Measurements from ENCODE around the gene KCTD18.

The KCTD18 gene

DNA sequence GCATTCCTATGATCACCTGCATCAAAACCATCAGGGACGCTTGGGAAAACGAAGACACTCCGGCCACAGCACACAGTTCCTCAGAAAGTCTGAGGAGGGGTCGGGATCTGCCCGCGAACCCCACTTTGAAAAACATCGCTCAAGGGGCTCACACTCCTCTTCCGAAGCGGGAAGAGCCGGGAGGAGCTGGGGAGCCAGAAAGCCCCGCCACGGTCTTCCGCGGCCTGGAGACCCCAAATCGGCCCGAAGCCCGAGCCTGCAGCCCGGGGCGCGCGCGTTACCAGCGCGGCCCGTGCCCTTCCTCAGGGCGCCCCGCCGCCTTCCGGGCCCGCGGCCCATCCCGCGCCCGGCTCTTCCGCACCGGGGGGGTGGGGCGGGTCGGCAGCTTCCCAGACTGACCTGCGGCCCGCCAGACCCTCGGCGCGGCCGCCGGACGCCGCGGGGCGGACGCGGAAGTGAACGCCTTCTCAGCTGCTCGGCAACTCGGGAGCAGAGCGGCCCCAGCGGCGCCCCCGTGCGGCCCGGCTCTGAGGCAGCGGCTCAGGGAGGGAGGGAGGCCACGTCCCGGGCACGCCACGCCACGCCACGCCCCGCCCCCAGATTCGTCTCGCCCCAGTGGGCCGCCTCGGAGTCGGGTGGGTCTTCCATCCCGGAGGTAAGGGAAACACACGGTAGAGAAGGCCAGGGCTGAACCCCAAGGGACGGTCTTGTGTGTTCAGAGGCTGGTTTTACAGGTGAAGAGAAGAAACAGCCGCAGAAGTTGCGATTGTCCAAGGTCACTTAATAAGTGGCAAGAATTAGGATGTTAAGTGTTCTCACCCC is at the start of gene KCTD18:
KCTD18 (minus strand) TSS at position 457 of the 822 bp plus-strand sequence. CDS start 3,052 bp downstream, outside the sequence.
- DNase-seq: peak; percentile 94

DNA sequence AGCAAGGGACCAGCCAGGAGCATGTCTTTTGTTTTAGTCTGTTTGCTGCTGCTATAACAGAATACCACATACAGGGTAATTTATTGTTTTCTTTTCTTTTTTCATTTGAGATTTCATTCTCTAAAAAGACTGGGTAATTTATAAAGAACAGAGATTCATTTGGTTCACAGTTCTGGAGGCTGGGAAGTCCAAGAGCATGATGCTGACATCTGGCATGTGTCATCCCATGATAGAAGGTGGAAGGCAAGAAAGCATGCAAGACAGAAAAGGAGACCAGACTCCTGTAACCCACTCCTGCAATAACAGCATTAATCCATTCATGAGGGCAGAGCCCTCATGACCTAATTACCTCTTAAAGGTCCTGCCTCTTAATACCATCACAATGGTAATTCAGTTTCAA is 30.9 kb upstream of the KCTD18 start:
- no peak for DNase-seq

DNA sequence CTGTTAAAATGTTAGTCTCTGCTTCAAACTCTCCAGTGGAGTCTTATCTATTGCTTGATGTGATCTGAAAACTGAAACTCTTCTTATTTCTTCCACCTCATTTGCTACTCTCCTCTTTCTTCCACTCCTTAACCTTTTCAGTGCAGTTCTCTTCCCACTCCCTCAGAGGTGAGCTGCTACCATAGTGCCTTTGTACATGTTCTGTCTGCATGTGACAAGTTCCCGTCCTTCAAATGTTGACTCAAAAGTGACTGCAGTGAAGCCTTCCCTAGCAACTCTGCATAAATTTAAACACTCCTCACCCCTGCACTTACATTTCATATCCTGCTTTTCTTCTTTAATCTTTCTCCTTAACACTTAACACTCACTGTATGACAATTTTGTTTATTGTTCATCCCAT is 28.3 kb upstream of the KCTD18 start:
- DNase-seq: no peak

DNA sequence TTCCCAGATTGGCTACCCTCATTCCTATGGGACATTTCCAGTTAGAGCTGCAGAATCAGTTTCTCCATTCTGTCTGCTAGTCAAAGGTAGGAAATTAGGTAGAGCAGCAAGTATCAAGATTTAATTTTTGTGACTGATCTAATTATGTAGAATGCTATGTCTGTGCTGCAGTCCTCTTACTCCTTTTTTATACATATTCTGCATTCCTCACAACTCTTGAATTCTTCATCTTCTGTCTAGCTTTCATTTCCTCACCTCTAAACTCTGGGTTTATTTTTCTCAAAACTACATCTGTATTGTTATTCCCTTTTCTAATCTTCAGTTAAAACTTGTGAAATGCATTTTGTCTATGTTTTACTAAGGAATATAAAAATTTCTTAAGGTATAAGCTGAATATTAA is 24.7 kb upstream of the KCTD18 start:
- no peak for DNase-seq

DNA sequence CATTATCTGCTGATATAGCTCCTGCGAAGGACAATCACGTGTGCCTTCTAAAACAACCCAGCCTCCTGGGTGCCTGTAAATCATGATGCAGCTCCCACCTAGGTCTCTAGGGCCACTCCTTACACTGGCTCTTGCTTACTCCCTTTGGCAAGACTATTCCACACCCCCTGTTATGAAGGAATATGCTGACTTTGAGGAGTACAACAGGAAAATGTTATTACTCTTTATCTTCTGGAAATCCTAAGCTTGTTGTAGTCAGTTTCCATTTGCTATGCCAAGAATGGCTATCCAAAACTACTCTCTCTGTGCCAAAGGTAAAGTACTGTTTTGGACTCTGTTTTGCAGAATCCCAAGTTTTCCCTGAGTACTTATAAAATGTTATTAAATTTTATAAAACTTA is 23.9 kb upstream of the KCTD18 start:
- no peak for DNase-seq

DNA sequence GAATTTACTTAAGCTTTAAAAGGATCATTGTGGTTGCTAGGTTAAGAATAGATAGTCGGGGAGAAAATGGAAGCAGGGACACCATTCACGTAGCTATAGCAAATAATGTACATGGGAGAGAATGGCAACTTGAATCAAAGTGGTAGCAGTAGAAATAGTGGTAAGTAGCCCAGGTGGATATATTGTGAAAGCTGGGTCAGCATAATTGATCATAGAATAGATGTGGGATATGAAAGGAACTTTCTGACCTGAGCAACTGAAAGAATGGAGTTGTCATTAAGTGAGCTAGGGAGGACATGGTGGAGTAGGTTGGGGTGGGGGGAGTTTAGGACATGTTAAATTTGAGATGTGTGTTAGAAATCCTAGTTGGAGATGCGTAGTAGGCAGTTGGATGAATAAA is 18.4 kb upstream of the KCTD18 start:
- no peak for DNase-seq

DNA sequence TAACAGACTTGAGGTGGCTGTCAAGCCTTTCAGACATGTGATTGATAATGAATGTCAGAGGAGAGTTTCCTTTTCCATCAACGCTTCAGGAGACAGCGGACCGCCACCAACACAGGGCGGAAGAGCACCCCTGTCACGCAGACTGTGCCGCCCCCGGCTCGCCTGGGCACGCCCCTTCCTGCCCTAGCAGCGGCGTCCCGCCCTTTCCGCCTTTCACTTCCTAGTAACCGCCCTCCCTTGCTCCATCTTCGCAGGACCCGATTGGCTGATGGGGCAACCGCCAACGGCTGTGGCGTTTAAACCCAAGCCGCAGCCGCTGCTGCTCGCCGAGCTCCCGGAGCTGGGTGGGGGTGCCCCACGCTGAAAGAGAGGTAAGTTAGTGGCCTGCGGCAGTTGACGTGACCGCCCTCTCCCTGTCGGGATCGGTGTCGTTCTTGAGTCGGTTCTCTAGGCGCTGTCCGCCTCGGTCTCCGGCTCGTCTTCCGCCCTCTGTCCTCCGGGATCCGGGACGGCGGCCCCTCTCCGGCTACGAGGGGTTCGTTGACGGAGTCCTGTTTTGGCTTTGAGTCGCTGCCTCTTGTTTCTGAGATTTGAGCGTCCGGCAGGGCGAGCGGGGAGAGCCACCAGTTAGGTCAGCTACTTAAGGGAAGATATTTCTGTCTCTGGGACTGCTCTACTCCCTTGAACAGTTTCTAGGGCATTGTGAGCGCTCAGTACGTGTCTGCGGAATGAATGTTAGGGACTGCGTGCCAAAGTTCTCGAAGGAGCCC is 16.2 kb upstream of the KCTD18 start, which contains the start of gene SGO2:
SGO2 (plus strand) TSS at position 326 of the 770 bp plus-strand sequence. CDS start 6,769 bp downstream, outside the sequence.
- DNase-seq: peak; percentile 95

DNA sequence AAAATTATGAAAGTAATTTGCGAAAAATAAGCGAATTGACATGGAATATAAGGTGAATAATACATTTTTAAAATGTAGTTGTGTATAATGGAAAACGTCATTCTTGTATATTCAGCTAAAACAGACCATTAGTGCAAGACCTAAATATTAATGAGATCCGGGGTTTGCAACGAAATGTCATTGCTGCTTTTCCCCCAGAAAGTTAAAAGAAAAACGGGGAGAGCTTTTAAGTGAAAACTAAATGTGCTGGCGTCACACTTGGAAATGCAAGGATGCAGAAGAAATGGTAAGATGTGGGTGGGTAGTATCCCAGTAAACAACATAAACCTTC is 15.6 kb upstream of the KCTD18 start:
- no peak for DNase-seq

DNA sequence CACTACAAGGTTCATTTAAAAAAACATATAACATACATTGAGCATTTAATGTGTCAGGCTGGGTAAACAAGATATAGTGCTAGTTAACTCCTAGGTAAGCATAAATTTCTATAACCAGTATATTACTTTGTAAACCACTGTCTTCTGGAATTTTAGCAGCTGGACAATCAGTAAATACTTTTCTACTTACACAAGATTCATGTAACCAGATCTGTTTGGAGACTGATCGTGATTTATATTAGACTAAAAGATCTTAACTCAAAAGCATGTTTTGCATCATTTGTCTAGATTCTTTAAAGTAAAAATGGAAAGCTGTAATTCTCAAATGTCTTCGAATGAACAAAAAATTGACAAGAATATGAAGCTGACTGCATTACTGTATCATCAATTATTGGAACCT is 15.2 kb upstream of the KCTD18 start:
- DNase-seq: no peak

DNA sequence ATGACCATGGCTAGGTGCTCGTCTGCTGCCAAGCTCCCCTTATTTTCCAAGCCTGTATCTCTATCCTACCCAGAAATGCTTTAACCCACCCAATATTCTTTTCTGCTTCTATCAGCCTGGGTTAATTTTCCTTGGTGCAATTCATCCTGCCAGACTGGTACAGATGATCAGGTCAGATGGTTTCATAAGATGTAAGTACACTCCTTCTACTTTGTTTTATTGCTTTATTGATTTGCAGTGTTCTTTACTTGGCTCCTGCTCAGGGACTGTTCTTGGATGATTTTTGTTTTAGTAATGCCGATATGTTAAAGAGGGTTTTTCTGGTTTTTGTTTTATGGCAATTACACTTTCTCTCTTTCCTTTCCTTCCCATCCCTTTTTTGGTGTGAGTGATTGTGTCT is 13.7 kb upstream of the KCTD18 start:
- DNase-seq: no peak

DNA sequence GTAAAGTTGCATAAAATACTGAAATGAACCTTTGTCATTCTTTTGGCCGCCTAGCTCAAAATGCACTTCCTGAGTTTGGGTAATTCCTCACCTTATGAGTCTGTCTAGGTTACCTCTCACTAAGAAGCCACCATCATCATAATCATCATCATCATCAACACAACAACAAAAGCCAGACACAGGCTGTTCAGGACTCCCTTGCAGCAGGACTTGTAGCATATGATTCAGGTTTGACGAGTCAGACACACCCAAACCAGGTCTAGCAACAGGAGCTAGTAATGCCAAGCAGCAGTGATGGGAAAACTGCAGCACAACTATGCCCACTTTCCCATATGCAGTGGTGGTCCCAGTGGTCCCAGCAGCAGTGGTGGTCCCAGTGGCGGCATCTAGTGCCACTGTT is 13.3 kb upstream of the KCTD18 start:
- DNase-seq: no peak

DNA sequence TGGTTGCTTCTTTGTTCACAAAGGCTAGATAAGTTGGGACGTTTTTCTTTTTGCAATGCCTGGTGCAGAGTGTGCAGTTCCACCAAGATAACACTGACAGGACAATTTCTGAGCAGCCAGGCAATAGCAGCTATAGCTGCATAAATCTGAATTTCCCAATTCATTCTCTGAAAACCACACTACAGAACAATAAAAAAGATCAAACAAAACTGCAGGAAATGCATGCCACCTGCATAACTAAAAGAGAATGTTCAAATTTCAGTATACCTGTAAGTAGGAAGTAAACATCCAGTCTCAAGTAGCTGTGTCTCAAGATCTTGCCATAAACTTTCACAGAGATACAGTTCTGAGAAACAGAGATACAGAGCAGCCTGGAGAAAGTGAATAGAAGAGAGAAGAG is 5.3 kb upstream of the KCTD18 start:
- no peak for DNase-seq

DNA sequence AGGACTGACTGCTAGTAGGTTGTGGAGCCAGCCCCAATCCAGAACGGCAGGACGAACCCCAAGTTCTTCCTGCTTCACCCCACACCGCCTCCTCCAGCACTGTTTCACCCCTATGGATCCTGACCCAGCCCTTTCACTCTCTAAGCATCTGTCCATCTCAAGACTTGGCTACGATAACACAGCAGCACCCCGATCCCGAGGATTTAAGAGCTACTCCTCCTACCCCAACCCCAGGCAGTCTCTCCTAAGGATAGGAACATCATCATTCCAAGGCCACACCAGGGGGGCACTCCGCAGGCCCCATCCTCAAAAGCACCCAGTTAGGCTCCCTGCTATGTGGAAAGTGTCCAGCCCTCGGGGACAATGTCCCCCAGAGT is 645 bp downstream of the KCTD18 start:
- no peak for DNase-seq

DNA sequence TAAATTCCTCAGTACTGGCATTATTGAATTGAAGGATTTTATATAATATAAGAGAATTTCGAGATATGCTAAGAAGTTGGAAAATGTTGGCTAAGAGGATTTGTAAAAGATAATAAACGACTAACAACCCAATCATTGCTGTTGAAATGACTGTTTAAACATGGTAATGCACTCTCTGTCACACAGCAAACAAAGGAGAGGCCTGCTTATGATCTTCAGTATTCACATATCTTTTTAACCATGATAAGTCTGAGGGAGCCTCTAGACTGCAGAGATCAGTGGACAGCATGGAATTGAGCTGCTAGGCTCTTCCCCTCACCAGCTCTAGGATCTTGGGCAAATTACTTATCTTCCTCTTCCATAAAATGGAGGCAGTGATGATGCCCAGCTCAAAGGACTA is 2.7 kb downstream of the KCTD18 start:
- DNase-seq: no peak

DNA sequence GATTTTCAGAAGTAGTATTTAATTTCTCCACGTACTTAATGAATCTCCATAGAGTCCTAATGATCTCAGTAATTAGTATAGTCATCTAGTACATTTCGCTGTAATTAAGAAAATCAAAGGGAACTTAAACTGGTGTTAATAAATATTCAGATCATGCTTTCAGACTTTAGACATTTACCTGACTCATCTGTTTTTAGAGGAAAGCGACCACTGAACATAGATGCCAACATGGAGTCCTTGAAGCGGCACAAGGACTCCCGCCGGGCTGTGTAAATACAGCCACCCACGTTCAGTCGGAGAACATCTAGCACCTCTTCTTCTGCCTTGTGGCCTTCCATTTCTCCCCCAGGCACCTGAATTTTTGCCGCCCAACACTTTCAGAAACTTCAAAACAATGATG is 3.2 kb downstream of the KCTD18 start:
- DNase-seq: no peak

DNA sequence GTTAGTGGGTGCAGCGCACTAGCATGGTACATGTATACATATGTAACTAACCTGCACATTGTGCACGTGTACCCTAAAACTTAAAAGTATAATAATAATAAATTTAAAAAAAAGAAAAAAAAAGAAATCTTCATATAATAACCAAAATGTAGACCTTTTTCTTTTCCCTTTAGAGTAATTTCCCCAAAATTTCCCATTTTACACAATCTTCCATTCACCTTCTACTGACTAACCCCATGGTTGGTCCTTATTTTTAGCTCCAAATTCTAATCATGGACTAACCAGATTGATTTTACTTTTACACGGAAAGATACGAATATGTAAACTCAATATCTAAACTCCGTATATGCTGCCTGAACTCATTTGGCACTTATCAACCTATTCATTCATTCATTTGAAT is 7.7 kb downstream of the KCTD18 start:
- no peak for DNase-seq

DNA sequence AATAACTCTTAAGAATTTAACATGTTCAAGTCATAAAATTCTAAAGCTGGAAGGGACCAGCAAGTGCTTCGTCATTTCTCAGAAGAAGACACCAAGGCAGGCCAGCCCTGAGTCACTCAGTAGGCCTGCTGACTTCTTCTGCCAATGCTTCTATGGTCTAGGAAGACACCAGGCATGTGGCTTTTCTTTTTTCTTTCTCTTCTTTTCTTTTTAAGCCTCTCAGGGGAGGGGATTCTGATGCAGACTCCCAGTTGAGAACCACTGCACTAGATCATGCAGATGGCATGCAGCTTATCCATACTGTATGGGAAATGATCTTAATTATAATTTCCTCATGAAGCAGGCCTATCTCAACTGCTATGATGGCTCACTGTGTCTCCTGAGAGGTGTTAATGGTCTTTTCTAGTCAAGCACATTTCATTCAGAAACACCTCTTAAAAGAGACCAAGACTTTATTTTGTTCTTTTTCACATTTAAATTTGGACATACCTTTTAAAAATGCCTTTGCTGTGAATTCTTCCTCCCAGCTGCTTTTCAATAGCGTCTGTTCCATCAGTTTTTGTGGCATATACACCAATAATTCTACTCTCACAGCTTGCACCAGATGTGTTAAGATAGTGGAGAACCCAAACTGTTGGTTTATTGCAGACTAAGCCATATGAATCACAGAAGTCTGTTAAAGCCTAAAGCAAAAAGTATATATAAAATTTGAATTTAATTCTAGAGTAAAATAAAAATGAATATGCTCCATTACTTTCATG is 11.3 kb downstream of the KCTD18 start:
- DNase-seq: no peak

DNA sequence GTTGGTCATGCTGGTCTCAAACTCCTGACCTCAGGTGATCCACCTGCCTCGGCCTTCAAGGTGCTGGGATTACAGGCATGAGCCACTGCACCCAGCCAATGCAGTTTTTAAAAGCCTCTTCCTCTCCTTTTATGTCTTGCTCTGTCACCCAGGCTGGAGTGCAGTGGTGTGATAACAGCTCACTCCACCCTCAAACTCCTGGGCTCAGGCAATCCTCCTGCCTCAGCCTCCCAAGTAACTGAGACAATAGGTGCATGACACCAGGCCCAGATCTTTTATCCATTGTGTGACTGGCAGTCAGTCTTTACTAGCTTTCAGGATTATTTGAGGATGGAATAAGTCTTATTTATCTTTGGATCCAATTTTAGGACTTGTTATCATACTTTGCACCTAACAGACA is 13.2 kb downstream of the KCTD18 start:
- no peak for DNase-seq

DNA sequence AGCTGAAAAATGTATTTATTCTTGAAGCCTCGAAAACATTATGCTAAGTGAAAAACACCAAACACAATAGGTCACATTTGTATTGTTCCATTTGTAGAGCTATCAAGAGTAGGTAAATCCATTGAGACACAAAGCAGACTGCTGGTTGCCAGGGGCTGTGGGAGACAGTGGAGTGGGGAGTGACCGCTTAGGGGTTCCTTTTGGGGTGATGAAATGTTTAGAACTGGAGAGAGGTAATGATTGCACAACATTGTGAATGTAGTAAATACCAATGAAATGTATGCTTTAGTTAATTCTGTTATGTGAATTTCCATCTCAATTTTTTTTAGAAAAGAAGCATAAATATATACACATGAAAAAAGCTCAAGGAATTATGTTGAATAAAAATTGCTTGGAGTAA is 15.8 kb downstream of the KCTD18 start:
- DNase-seq: no peak

DNA sequence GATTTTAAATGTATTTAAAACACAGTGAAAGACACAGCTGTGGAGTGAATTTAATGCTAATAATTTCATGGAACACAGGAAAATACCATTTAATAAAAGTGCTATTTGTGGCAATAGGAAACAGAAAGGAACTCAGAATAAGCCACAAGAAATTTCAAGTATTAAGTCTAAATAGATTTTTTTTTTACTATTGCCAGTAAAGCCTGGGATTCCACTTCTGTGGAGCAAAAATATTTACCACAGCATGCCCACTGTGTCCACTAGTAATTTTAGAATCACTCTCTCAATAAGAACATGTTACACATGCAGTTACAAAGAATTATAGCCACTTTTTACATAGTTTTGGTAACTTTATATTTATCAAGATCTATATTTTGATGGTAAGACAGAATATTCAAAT is 17.2 kb downstream of the KCTD18 start:
- no peak for DNase-seq

DNA sequence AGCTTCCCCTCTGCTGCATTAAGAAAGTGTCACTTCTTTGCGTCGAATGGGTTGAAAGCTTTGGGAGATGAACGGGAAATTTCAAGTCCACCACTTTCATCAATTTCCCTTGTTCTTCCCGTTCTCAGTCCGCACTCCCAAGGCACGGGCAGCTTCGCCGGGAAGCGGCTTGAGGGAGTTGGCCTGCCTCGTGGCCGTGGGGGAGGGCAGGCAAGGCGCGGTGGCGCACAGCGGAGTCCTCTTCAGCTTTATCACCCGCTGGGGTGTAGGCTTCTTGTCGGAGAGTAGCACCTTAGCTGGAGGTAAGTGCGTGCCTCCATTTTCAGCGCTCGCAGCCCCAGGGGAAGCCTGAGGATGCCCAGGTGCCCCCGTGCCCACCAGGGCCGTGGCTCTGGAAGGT is 19.9 kb downstream of the KCTD18 start:
- no peak for DNase-seq

DNA sequence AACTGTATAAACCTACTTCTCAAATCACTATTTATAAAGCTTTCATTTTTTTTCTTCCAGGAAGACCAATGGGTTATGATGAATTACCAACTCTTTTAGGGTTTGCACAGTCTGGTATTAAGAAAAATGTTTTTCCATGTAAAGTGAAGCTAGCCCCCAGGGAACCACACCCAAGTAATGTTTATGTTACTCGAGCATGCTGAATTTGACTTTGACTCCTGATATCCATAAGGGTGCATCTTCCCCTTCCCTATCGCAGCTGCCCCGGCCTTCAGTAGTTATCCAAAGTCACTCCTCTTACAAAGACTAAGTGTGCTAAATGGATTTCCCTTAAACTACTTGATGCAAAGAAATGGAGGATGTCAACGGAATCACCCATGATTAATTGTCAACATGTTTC is 21.7 kb downstream of the KCTD18 start:
- no peak for DNase-seq

DNA sequence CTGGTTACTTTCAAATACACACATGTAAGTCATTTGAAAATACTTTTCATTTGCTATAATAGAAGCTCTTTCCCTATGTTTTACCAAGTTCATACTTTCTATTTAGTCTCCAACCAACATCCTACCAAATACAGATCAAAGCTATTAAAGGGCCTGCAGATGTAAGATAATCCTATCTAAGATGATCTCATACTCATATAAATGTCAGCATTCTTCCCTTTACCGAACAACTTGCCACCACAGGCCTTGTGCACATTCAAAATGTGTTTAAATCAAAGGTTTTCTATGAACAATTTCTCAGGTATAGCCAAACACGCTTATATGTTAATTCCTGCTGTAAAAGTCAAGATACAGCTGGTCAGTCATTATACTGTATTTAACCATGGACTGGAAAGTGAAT is 23.3 kb downstream of the KCTD18 start:
- no peak for DNase-seq

DNA sequence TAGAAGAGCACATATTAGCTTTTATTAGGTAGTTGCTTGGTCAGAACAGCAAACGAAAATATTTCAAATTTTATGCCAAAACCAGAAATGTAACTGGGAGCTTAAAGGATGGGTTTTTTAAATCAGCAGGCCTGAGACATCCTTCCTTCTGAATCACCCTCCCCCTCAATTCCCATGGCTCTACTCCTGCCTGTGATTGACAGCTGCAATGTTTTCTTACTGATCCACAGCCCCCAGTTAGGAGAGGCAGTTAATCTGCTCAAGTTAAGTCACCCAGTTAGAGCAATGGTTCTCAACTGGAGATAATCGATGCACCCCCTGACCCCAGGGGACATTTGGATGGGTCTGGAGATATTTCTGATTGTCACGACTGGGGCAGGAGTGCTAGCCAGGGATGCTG is 24.9 kb downstream of the KCTD18 start:
- no peak for DNase-seq

Data from right forelimb (tissue), 1 donor.